A204.1 (cell line): ENCODE measurements around the gene POLR3C.
"Not testable (repeated sequence)": the region's sequence is repeated elsewhere in the genome, so short reads cannot be mapped to it uniquely, and the experiment has no call there.

Experiments
- FAIRE-seq: peaks from 2 replicates; lab custom pipeline; 2012; peaks lifted over from hg19 to GRCh38; lab: Jason Lieb, UNC

Gene POLR3C

GRCh38 chr1:145823565-145824498 lies at the start of gene POLR3C, which contains the start of gene RNF115:
POLR3C (plus strand) TSS chr1:145824200; CDS start chr1:145825777, 1,577 bp downstream.
RNF115 (minus strand) TSS chr1:145824095; CDS start chr1:145823873, 222 bp downstream.
- FAIRE-seq = no peak

- no peak for FAIRE-seq
Observed at GRCh38 chr1:145777357-145778145, 46.4 kb upstream of the POLR3C start.

GRCh38 chr1:145778146-145778540 lies 45.9 kb upstream of the POLR3C start:
- no peak for FAIRE-seq

- no peak for FAIRE-seq
Observed at GRCh38 chr1:145782272-145783099, 41.5 kb upstream of the POLR3C start.

GRCh38 chr1:145784409-145784808 lies 39.6 kb upstream of the POLR3C start:
- no peak for FAIRE-seq

- no peak for FAIRE-seq
Observed at GRCh38 chr1:145785547-145785946, 38.5 kb upstream of the POLR3C start.

- FAIRE-seq = no peak
Observed at GRCh38 chr1:145786271-145786670, 37.7 kb upstream of the POLR3C start.

GRCh38 chr1:145788580-145788979 lies 35.4 kb upstream of the POLR3C start:
- no peak for FAIRE-seq

GRCh38 chr1:145791860-145792259 lies 32.1 kb upstream of the POLR3C start:
- not testable (repeated sequence) for FAIRE-seq

- no peak for FAIRE-seq
Observed at GRCh38 chr1:145792484-145792883, 31.5 kb upstream of the POLR3C start.

GRCh38 chr1:145795257-145795881 lies 28.6 kb upstream of the POLR3C start:
- FAIRE-seq = no peak

GRCh38 chr1:145796753-145797152 lies 27.2 kb upstream of the POLR3C start:
- no peak for FAIRE-seq

GRCh38 chr1:145799806-145800205 lies 24.2 kb upstream of the POLR3C start:
- no peak for FAIRE-seq

- FAIRE-seq = no peak
Observed at GRCh38 chr1:145804235-145805045, 19.6 kb upstream of the POLR3C start.

- FAIRE-seq = no peak
Observed at GRCh38 chr1:145805057-145805456, 18.9 kb upstream of the POLR3C start.

- FAIRE-seq = no peak
Observed at GRCh38 chr1:145806408-145806807, 17.6 kb upstream of the POLR3C start.

GRCh38 chr1:145806844-145807243 lies 17.2 kb upstream of the POLR3C start:
- no peak for FAIRE-seq

- not testable (repeated sequence) for FAIRE-seq
Observed at GRCh38 chr1:145812977-145813810, 10.8 kb upstream of the POLR3C start.

- FAIRE-seq = not testable (repeated sequence)
Observed at GRCh38 chr1:145818095-145818494, 5.9 kb upstream of the POLR3C start.
